Endothelial cell of umbilical vein (primary cell): ENCODE data around the gene TGFB1.

Experiments used
- CTCF ChIP-seq, 2 donors: IDR thresholded peaks; 1 replicate in 1 of 2; 2 replicates in 1 of 2; pipeline ENCODE4 v1.5.1; 2011; ENCODE audit warnings: low read length in 2 of 2, mild to moderate bottlenecking in 2 of 2, moderate library complexity in 2 of 2, control low read depth in 1 of 2, inconsistent platforms in 1 of 2, low read depth in 1 of 2; ENCODE audit not compliant: insufficient read depth in 1 of 2; ENCODE audit errors: extremely low read depth in 1 of 2
- EZH2 ChIP-seq: IDR thresholded peaks from 2 replicates; pipeline ENCODE4 v1.6.1; 2012; ENCODE audit warnings: borderline replicate concordance, low read depth, mild to moderate bottlenecking, moderate library complexity, low read length, inconsistent platforms; ENCODE audit not compliant: severe bottlenecking
- MAX ChIP-seq: IDR thresholded peaks from 2 replicates; pipeline ENCODE4 v1.6.1; 2011; ENCODE audit not compliant: insufficient read depth, insufficient read length
- POLR2AphosphoS5 ChIP-seq: IDR thresholded peaks from 2 replicates; pipeline ENCODE4 v1.6.1; 2012; ENCODE audit warnings: low read depth, mild to moderate bottlenecking, control low read depth, low read length, moderate library complexity; ENCODE audit not compliant: insufficient read depth

- TF ChIP-seq CTCF (IDR thresholded peaks at IDR 0.05; ENCODE audit: extremely low read depth in 1 of 2, insufficient read depth in 1 of 2, low read depth in 1 of 2, low read length in 2 of 2) (no peak), POLR2AphosphoS5 (no peak), EZH2 (no peak), MAX (no peak)
These were observed 34.1 kb downstream of the TGFB1 start for GRCh38 chr19:41319500-41320184.
